HepG2 (cell line): ENCODE results near the gene GIPC2. TPM values are rescaled to one million over a fixed set of nuclear protein-coding genes. Genes with fewer than 3 reads are reported as not detected.

ENCODE experiments used
- ATAC-seq: fragments of 200-7000 bp; cut with Tn5 transposase; 3 replicates; pipeline ENCODE4 v1.9.1; 2020; ENCODE audit warnings: mild to moderate bottlenecking, moderate library complexity
- BruUV-seq: library from RNA; stranded (reverse); fragments of 400-500 nt; replicated peaks from 2 replicates; lab custom pipeline; 2021; lab: Mats Ljungman, UMichigan
- CTCF ChIA-PET: fragments of 300-600 bp; formaldehyde crosslinking; extraction: SDS; loops from one replicate; lab custom pipeline; 2021; ENCODE audit warnings: low total read pairs, inconsistent platforms, low intra/inter-chr PET ratio; lab: Yijun Ruan, JAX
- POLR2A ChIA-PET: fragments of 350-600 bp; sonication (Branson Sonifier 250); formaldehyde crosslinking; loops from one replicate; lab custom pipeline; 2020; ENCODE audit warnings: antibody characterized with exemption, inconsistent platforms; lab: Yijun Ruan, JAX
- DNase-seq: peaks from one replicate; pipeline ENCODE4 v3.0.0-alpha.2; 2015; ENCODE audit warnings: low spot score
- FAIRE-seq: peaks from 3 replicates; lab custom pipeline; 2011; peaks lifted over from hg19 to GRCh38; lab: Jason Lieb, UNC
- H2AFZ ChIP-seq: one replicate; pipeline ENCODE4 v1.6.1; 2011; ENCODE audit warnings: low read length, inconsistent platforms
- H3K27ac ChIP-seq: fragments of 300-600 bp; 3 replicates; pipeline ENCODE4 v1.8.0; 2011; ENCODE audit warnings: mixed run types, mild to moderate bottlenecking, mixed read lengths, low read length, inconsistent platforms; ENCODE audit not compliant: insufficient read depth; ENCODE audit errors: extremely low read length
- H3K27me3 ChIP-seq, 2 experiments: fragments of 200-600 bp in 1 of 2; 2 replicates in 1 of 2; 3 replicates in 1 of 2; pipeline versions ENCODE4 v1.6.0 to v1.8.0; 2011; ENCODE audit warnings: low read length in 2 of 2, mild to moderate bottlenecking in 2 of 2, moderate library complexity in 2 of 2, inconsistent platforms in 1 of 2; ENCODE audit not compliant: insufficient read depth in 2 of 2, control insufficient read depth in 1 of 2
- H3K36me3 ChIP-seq, 2 experiments: fragments of 200-600 bp in 1 of 2; replicated peaks in 1 of 2; 2 replicates in 1 of 2; 3 replicates in 1 of 2; pipeline versions ENCODE4 v1.5.1 to v1.8.0; 2011; ENCODE audit warnings: low read length in 2 of 2, inconsistent platforms in 1 of 2; ENCODE audit not compliant: insufficient read depth in 2 of 2, control insufficient read depth in 1 of 2
- H3K4me1 ChIP-seq: 2 replicates; pipeline ENCODE4 v1.5.1; 2012; ENCODE audit warnings: low read length, inconsistent platforms; ENCODE audit not compliant: insufficient read depth
- H3K4me2 ChIP-seq: 2 replicates; pipeline ENCODE4 v1.6.0; 2011; ENCODE audit warnings: low read depth, low read length, inconsistent platforms
- H3K4me3 ChIP-seq, 3 experiments: fragments of 200-600 bp in 1 of 3; sonication (generic), shearing (Covaris generic) in 1 of 3; replicated peaks in 1 of 3; 2 replicates each; pipeline ENCODE4 v1.5.1; 2011 to 2016; ENCODE audit warnings: low read length in 3 of 3, inconsistent platforms in 2 of 3, low read depth in 2 of 3, mild to moderate bottlenecking in 2 of 3, control low read depth in 1 of 3, mixed read lengths in 1 of 3; ENCODE audit not compliant: insufficient read depth in 1 of 3
- H3K79me2 ChIP-seq: one replicate; pipeline ENCODE4 v1.6.1; 2011; ENCODE audit warnings: low read length, inconsistent platforms; ENCODE audit not compliant: insufficient read depth
- H3K9ac ChIP-seq: 2 replicates; pipeline ENCODE4 v1.6.0; 2011; ENCODE audit warnings: mild to moderate bottlenecking, low read depth, low read length, inconsistent platforms; ENCODE audit not compliant: insufficient read depth
- H3K9me3 ChIP-seq: 2 replicates; pipeline ENCODE4 v1.5.1; 2012; ENCODE audit warnings: mild to moderate bottlenecking, low read length
- H4K20me1 ChIP-seq: 2 replicates; pipeline ENCODE4 v1.6.0; 2011; ENCODE audit warnings: inconsistent platforms, mild to moderate bottlenecking, low read length, moderate library complexity; ENCODE audit not compliant: insufficient read depth
- ARID2 ChIP-seq: sonication (generic); formaldehyde crosslinking; IDR thresholded peaks from 2 replicates; pipeline ENCODE4 v1.8.1; 2022; ENCODE audit warnings: mild to moderate bottlenecking, missing genetic modification reagents, borderline replicate concordance
- FOXK2 ChIP-seq: fragments of 450-650 bp; IDR thresholded peaks from 2 replicates; pipeline ENCODE4 v1.6.1; 2016
- NKX3-1 ChIP-seq: sonication (generic); formaldehyde crosslinking; IDR thresholded peaks from 2 replicates; pipeline ENCODE4 v1.5.0; 2020; ENCODE audit warnings: missing genetic modification reagents
- NR1H2 ChIP-seq: sonication (generic); formaldehyde crosslinking; IDR thresholded peaks from 2 replicates; pipeline ENCODE4 v1.8.1; 2022; ENCODE audit warnings: low read depth, missing genetic modification reagents, borderline replicate concordance
- PAF1 ChIP-seq: IDR thresholded peaks from 2 replicates; pipeline ENCODE4 v1.6.1; 2016; ENCODE audit warnings: missing genetic modification reagents, missing compliant biosample characterization
- PLRG1 ChIP-seq: fragments of 450-650 bp; conservative IDR thresholded peaks from 2 replicates; pipeline ENCODE4 v1.6.1; 2016
- SNAI1 ChIP-seq: sonication (generic); formaldehyde crosslinking; IDR thresholded peaks from 2 replicates; pipeline ENCODE4 v1.5.0; 2020; ENCODE audit warnings: mild to moderate bottlenecking, missing genetic modification reagents, borderline replicate concordance
- U2AF1 ChIP-seq: fragments of 200-400 bp; formaldehyde crosslinking; optimal IDR thresholded peaks from 2 replicates; pipeline ENCODE3; 2017; ENCODE audit warnings: mild to moderate bottlenecking, low read depth, low read length
- ZBTB8A ChIP-seq: sonication (generic); formaldehyde crosslinking; IDR thresholded peaks from 2 replicates; pipeline ENCODE4 v1.4.0; 2020; ENCODE audit warnings: mild to moderate bottlenecking, low read depth, missing genetic modification reagents, borderline replicate concordance
- ZNF124 ChIP-seq: sonication (generic); formaldehyde crosslinking; IDR thresholded peaks from 2 replicates; pipeline ENCODE4 v1.4.0; 2020; ENCODE audit warnings: missing genetic modification reagents
- ZNF660 ChIP-seq: sonication (generic); formaldehyde crosslinking; IDR thresholded peaks from 2 replicates; pipeline ENCODE4 v1.5.1; 2020; ENCODE audit warnings: mild to moderate bottlenecking, low read depth, missing genetic modification reagents, borderline replicate concordance
- ZNF790 ChIP-seq: sonication (generic); formaldehyde crosslinking; IDR thresholded peaks from 2 replicates; pipeline ENCODE4 v1.8.0; 2022; ENCODE audit warnings: missing genetic modification reagents, mild to moderate bottlenecking, borderline replicate concordance
- WGBS: methylation state at CpG from one replicate; pipeline ENCODE4 v1.1.6; 2017; ENCODE audit warnings: low lambda C conversion rate; 5-methylcytosine and 5-hydroxymethylcytosine counted together
- in situ Hi-C: cut with HindIII; loops from 2 replicates; pipeline ENCODE4 v1.10.0; 2017; ENCODE audit warnings: low pct_unique_long_range_greater_than_20kb; ENCODE audit not compliant: extremely low pct_ligation_motif_present
- intact Hi-C: fragments of 100-400 bp; cut with micrococcal nuclease; formaldehyde crosslinking; loops from one replicate; pipeline ENCODE4 v1.10.0; 2022; ENCODE audit not compliant: unreplicated experiment
- polyA plus RNA-seq, 8 experiments: library from polyadenylated mRNA; depleted of rRNA in 3 of 8; stranded (reverse) in 7 of 8; unstranded in 1 of 8; fragments of >200 nt; fragmentation: Illumina TruSeq in 4 of 8; extraction: Trizol in 4 of 8; gene quantifications; 2 replicates each; pipeline versions ENCODE4 v1.2.1 to v1.2.3, GENCODE V29; 2011 to 2016; ENCODE audit warnings: low read depth in 4 of 8, missing spikeins in 1 of 8, mixed read lengths in 1 of 8; ENCODE audit not compliant: insufficient read depth in 1 of 8
- total RNA-seq, 5 experiments: library from RNA; depleted of rRNA; stranded (reverse); fragments of >200 nt; fragmentation: Illumina TruSeq; extraction: Trizol; gene quantifications; 2 replicates each; pipeline ENCODE4 v1.2.3, GENCODE V29; 2016; ENCODE audit warnings: low read depth in 1 of 5
- TF ChIP-seq, protein P1 (sequence below): sonication (generic); formaldehyde crosslinking; IDR thresholded peaks from 2 replicates; pipeline ENCODE4 v1.5.1; 2020; ENCODE audit warnings: missing genetic modification reagents, mild to moderate bottlenecking, borderline replicate concordance
- TF ChIP-seq, protein P2 (sequence below): sonication (generic); formaldehyde crosslinking; conservative IDR thresholded peaks from 2 replicates; pipeline ENCODE4 v1.5.0; 2020; ENCODE audit warnings: missing genetic modification reagents
- TF ChIP-seq, protein P3 (sequence below): sonication (generic); formaldehyde crosslinking; IDR thresholded peaks from 2 replicates; pipeline ENCODE4 v1.8.0; 2022; ENCODE audit warnings: mild to moderate bottlenecking, missing genetic modification reagents, moderate library complexity
- TF ChIP-seq, protein P4 (sequence below): IDR thresholded peaks from 2 replicates; pipeline ENCODE4 v1.6.1; 2016; ENCODE audit warnings: missing biosample characterization, missing genetic modification reagents, low read depth
- TF ChIP-seq, protein P5 (sequence below), 2 experiments: fragments of 450-650 bp in 1 of 2; sonication (generic) in 1 of 2; formaldehyde crosslinking; IDR thresholded peaks; 2 replicates each; pipeline versions ENCODE4 v1.5.0 to v1.8.0; 2020 to 2022; ENCODE audit warnings: mild to moderate bottlenecking in 1 of 2, missing genetic modification reagents in 1 of 2

Gene GIPC2
- total and polyA plus RNA-seq, 2 of the 13 experiments (the other 11 are each of a cell fraction or from before 2014, with no cell fraction given) = 6.1 to 21.6 TPM

DNA sequence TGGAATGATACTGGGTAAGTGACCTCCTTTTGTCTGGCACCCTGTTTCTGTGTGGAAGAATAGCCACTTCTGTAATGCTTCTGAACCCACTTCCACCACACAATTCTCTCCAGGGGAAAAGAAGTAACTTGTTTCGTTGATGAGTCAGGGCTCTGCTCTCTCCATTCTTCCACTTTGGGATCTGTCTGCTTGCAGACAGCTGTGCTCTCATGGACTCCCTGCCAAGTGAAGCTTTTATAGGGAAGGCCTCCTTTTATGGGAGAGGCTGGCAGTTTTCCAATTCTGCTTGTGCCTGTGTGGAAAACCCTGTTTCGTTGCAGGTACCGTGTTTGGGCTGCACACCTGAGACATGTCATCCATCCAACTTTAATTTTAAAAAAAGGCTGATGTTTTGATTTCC is 130.7 kb downstream of the GIPC2 start (continued):
- no peak for TF ChIP-seq NR1H2 (CRISPR knock-in tag)
- no peak for TF ChIP-seq ZNF124 (CRISPR knock-in tag)
- no peak for TF ChIP-seq PAF1 (CRISPR knock-in tag)
- no peak for TF ChIP-seq ZNF660 (CRISPR knock-in tag)
- TF ChIP-seq, protein P1, sequence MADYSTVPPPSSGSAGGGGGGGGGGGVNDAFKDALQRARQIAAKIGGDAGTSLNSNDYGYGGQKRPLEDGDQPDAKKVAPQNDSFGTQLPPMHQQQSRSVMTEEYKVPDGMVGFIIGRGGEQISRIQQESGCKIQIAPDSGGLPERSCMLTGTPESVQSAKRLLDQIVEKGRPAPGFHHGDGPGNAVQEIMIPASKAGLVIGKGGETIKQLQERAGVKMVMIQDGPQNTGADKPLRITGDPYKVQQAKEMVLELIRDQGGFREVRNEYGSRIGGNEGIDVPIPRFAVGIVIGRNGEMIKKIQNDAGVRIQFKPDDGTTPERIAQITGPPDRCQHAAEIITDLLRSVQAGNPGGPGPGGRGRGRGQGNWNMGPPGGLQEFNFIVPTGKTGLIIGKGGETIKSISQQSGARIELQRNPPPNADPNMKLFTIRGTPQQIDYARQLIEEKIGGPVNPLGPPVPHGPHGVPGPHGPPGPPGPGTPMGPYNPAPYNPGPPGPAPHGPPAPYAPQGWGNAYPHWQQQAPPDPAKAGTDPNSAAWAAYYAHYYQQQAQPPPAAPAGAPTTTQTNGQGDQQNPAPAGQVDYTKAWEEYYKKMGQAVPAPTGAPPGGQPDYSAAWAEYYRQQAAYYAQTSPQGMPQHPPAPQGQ (CRISPR knock-in tag) = no peak

DNA sequence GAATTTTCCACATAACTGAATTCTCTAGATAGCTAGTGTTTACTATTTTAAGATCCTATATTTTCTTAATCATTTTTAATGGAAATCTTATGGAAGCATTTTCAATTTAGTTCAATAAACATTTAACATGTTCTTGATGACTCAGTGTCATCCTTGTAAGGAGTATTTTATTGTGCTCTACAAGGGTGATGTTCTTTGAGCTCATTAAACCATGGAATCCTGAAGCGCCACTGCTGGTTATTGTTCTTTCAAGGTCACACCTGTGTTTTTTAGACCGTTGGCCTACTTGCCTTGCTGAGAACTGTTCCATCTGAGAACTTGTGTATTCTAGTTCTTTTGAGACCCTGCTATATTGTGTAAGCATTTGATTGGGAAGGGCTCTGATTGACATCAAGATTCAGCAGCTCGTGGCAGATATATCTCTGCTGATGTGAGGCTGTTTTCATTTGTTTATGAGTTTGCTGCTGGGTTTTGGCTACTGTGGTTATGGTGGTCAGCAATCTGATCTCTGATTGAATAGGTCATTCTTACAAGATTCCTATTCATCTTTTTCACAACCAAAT is 132.0 kb downstream of the GIPC2 start:
- no peaks in the 10 kb centered on the region for H3K36me3 ChIP-seq
- in situ Hi-C loops (no loop called here), intact Hi-C loops (no loop called here)
- H3K9me3 ChIP-seq = no peaks in the 10 kb centered on the region
- ChIA-PET POLR2A (no interaction called here), CTCF (no interaction called here)
- H3K9ac ChIP-seq = no peak overlapping the region
- no peak overlapping the region for H3K4me2 ChIP-seq
- no peak overlapping the region for H3K27ac ChIP-seq
- 63% methylated on average over 3 of the region's 3 CpGs for WGBS
- no peak overlapping the region for H2AFZ ChIP-seq
- H3K27me3 ChIP-seq = no peaks in the 10 kb centered on the region
- BruUV-seq = no TSS peak
- DNase-seq (no peak), ATAC-seq (no peak), FAIRE-seq (no peak)
- H3K79me2 ChIP-seq = no peaks in the 10 kb centered on the region
- 0 out of 2 replicates have a peak, but pooled peaks cover 7% of the 10 kb centered on the region for H3K4me1 ChIP-seq
- no peaks in the 10 kb centered on the region for H4K20me1 ChIP-seq
- H3K4me3 ChIP-seq = no peak overlapping the region
- TF ChIP-seq, protein P2, sequence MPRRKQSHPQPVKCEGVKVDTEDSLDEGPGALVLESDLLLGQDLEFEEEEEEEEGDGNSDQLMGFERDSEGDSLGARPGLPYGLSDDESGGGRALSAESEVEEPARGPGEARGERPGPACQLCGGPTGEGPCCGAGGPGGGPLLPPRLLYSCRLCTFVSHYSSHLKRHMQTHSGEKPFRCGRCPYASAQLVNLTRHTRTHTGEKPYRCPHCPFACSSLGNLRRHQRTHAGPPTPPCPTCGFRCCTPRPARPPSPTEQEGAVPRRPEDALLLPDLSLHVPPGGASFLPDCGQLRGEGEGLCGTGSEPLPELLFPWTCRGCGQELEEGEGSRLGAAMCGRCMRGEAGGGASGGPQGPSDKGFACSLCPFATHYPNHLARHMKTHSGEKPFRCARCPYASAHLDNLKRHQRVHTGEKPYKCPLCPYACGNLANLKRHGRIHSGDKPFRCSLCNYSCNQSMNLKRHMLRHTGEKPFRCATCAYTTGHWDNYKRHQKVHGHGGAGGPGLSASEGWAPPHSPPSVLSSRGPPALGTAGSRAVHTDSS (CRISPR knock-in tag) = no peak
- no peak for TF ChIP-seq ARID2
- TF ChIP-seq, protein P3, sequence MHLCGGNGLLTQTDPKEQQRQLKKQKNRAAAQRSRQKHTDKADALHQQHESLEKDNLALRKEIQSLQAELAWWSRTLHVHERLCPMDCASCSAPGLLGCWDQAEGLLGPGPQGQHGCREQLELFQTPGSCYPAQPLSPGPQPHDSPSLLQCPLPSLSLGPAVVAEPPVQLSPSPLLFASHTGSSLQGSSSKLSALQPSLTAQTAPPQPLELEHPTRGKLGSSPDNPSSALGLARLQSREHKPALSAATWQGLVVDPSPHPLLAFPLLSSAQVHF (CRISPR knock-in tag) = no peak
- TF ChIP-seq ZNF790 = no peak
- TF ChIP-seq PLRG1 = no peak
- no peak for TF ChIP-seq U2AF1
- TF ChIP-seq NKX3-1 = no peak
- no peak for TF ChIP-seq ZBTB8A (CRISPR knock-in tag)
- TF ChIP-seq, protein P4, sequence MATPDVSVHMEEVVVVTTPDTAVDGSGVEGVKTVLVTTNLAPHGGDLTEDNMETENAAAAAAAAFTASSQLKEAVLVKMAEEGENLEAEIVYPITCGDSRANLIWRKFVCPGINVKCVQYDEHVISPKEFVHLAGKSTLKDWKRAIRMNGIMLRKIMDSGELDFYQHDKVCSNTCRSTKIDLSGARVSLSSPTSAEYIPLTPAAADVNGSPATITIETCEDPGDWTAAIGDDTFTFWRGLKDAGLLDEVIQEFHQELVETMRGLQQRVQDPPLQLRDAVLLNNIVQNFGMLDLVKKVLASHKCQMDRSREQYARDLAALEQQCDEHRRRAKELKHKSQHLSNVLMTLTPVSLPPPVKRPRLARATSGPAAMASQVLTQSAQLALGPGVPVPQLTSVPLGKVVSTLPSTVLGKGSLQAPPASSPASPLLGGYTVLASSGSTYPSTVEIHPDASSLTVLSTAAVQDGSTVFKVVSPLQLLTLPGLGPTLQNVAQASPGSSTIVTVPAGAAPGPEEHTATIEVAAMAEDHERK (CRISPR knock-in tag) = no peak
- TF ChIP-seq FOXK2 = no peak
- TF ChIP-seq, protein P5, sequence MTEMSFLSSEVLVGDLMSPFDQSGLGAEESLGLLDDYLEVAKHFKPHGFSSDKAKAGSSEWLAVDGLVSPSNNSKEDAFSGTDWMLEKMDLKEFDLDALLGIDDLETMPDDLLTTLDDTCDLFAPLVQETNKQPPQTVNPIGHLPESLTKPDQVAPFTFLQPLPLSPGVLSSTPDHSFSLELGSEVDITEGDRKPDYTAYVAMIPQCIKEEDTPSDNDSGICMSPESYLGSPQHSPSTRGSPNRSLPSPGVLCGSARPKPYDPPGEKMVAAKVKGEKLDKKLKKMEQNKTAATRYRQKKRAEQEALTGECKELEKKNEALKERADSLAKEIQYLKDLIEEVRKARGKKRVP (CRISPR knock-in tag; IDR thresholded peaks at IDR 0.05) = no peak
- no peak for TF ChIP-seq SNAI1 (CRISPR knock-in tag)
